Frontal cortex (tissue), 4 donors: ENCODE results near the gene ANKRD6. TPM values are rescaled to one million over a fixed set of nuclear protein-coding genes. Genes with fewer than 3 reads are reported as not detected.

ENCODE experiments used
- DNase-seq, 2 donors: peaks; one replicate each; pipeline ENCODE4 v3.0.0; 2012; ENCODE audit warnings: low spot score in 2 of 2
- FAIRE-seq: peaks from 2 replicates; lab custom pipeline; 2012; peaks lifted over from hg19 to GRCh38; lab: Jason Lieb, UNC
- total RNA-seq: library from RNA; depleted of rRNA; stranded (reverse); fragments of >200 nt; gene quantifications from one replicate; pipeline ENCODE4 v1.2.3, GENCODE V29; 2014
- donor health status: control.
- donor health status: control.
- donor health status: control.

Gene ANKRD6
- total RNA-seq, 1 donor from 2014 or later: 28.9 TPM

DNA sequence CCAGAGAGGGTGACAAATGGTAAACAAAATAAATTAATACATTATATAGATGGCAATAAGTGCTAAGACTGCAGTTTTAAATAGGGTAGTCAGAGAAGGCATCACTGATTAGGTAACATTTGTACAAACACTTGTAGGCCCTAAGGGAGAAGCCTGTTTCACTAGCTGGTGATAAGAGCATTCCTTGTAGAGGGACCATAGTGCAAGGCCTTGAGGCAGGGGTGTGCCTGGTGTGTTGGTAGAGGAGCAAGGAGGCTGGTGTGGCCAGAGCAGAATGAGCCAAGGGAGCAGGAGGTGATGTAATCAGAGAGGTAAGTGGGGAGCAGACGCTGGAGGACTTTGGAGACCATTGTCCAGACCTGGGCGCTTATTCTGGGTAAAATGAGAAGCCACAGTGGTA is 70.7 kb downstream of the ANKRD6 start:
- FAIRE-seq: no peak
- DNase-seq: no peak

DNA sequence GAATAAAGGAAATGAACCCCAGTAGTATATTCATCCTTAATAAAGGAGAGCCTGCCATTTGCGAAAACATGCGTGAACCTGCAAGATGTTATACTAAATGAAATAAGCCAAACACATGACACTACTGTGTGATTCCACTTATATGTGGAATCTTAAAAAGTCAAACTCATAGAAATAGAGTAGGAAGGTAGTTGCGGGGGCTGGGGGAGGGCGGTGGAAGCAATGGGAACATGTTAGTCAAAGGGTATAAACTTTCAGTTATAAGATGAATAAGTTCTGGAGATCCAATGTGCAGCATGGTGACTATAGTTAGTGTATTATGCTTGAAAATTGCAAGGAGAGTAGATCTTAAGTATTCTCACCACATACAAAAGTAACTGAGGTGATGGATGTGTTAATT is 72.9 kb downstream of the ANKRD6 start:
- FAIRE-seq (no peak), DNase-seq (no peak)

DNA sequence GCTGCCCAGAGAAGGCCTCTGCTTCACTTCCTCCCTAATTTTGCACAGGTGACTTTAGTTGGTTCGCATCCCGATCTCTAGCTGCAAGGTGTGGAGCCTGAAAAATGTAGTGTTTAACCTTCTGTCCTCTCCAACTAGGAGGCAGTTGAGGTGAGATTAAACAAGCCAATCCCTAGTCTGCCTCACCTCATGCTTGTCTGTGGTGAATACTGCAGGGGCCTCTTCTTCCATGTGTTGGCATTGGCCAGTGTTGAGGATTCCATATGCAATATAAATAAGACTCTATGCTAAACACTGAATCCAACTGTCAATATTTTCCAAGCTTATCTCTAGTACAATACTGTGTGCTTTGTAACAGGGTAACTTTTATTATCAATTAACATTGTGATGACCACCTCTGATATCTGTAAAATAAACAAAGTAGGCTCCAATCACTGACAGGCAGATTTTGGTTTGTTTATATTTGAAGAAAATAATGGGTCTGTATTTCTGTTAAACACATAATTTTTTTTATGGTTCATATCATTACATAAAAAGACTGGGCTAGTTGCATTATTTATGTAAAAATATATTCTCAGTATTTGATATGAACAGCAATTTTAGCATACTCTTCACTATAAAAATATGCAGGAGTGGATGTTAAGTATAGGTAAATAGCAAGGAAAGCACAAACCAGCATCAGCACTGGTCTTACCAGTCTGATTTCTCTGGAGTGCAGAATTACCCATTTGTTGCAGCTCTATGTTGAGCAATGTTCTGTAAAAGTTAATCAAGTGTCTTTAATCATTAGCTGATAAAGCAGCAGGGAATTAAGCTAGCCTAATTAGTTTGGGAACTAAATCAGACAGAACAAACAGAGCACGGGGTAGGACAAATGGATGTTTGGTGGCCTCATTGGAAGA is 74.0 kb downstream of the ANKRD6 start:
- FAIRE-seq (no peak), DNase-seq (no peak)

DNA sequence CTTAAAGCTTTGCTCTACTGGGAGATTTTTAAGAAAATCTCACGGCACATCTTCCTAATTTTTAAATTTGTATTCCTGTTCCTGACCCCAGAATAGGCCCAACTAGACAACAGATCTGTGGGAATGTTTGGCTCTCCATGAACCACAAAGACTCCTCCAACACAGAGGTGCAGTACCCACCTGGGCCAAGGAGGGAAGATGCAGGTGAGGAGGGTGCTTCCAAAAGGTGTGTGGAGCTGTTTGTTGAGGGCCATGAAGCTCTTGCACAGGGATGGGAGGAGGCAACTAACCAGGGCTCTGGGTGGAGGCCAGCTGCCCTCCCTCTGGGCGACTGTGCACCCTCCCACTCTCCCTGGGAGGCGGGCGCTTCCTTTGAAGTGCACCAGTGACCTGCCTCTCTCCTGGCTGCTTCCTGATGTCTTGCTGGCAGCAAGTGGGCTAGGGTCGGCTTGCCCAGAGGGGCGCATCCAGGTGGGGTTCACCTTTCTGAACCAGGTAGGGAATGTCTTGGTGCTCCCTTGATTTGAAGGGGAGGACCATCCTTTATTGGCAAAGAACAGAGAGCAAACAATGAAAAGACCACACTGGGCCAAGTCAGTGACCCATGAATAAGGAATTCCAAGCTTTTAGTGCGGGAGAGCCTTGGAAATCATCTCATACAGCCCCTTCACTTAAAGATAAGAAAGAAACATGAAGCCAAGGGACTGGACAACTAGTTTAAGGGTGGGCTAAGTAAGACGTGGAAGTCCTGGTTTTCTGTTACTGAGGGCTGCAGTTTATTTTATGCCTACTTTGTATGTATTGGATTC is 76.0 kb downstream of the ANKRD6 start:
- FAIRE-seq: no peak
- no peak for DNase-seq

DNA sequence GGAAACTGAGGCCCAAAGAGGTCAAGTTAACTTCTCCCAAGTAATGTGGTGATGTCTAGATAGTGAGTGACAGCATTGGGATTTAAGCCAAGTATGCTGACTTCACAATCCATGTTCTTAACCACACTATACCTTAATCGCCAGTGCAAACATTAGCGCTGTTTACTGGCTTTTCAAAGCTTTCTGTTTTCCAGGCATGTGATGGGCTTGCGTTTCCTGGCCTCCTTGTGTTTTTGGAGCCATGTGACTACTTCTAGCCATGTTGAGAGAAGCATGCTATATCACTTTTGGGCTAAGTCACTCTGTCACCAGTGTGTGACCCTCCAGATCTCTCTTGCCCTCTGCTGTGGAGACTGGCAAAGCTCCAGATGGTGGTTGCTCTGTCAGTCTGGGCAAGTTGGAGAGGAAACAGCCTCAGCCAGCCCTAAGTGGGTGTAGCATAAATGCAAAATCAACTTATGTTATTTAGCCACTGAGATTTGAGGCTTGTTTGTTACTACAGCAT is 76.9 kb downstream of the ANKRD6 start:
- FAIRE-seq (no peak), DNase-seq (no peak)

DNA sequence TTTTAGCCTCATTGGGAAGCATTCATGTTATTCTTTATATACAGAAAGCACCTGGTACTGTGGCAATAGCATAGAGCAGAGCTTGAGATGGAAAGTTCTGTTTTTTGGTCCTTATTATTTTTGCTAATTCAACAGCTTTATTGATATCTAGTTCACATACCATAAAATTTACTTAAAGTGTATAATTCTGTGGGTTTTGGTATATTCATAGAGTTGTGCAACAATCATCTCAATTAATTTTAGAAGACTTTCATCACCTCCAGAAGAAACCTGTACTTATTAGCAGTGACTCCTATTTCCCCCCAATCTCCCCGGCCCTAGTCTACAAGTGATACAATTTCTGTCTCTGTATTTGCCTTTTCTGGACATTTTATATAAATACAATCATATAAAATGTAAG is 77.4 kb downstream of the ANKRD6 start:
- no peak for FAIRE-seq
- DNase-seq: no peak

DNA sequence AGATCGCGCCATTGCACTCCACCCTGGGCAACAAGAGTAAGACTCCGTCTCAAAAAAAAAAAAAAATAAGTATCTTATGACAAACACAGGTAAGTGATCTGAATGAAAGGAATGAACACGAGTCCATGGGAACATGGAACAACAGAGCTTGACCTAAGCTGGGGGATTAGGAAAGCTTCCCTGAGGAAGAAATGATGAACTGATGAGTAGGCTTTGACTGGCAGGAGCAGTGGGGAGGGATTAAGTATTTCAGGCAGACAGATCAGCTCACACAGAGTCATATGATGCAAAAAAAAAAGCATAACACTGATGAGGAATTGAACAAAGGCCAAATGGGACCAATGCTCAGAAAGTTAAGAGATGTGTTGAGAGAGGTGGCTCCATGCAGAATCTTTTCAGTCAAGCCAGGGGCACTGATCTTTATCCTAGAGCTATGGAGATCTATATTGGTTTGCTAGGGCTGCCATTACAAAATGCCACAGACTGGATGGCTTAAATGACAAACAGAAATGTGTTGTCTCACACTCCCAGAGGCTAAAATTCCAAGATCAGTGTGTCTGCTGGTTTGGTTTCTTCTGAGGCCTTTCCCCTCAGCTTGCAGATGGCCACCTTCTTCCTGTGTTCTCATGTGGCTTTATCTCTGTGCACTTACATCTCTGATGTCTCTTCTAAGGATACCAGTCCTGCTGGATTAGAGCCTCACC is 85.6 kb downstream of the ANKRD6 start:
- FAIRE-seq (no peak), DNase-seq (no peak)

DNA sequence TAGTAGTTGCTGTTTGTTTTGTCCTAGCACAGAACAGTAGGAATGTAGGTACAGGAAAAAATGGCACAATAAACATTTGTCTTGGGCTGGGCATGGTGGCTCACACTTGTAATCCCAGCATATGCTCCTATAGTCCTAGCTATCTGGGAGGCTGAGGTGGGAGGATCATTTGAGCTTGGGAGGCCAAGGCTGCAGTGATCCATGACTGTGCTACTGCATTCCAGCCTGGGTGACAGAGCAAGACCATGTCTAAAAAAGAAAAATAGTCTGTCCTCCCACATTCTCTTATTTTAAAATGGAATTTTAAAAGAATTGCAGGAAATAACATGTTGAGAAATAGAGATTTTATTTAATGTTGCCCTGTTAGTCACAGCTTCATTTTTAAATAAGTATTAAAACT is 87.8 kb downstream of the ANKRD6 start:
- no peak for DNase-seq
- no peak for FAIRE-seq

DNA sequence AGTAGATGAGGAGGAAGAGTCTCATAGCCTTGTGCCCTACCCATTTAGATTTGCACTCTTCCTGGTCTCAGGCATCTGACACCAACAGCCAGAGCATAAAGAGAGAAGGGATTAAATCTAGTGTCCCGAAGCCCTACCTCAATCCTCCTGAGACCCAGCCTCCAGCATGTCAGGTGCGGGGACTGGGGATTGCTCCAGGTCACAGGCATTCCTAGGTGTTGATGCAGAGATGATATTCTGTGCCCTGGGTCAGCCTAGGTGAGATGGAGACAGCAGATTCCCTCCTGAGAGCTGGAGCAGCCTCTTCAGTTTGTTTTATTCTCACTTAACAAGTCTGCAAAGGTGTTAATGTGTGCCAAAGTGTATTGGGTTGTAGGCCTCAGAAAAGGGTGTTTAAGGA is 89.8 kb downstream of the ANKRD6 start:
- FAIRE-seq (no peak), DNase-seq (no peak)

DNA sequence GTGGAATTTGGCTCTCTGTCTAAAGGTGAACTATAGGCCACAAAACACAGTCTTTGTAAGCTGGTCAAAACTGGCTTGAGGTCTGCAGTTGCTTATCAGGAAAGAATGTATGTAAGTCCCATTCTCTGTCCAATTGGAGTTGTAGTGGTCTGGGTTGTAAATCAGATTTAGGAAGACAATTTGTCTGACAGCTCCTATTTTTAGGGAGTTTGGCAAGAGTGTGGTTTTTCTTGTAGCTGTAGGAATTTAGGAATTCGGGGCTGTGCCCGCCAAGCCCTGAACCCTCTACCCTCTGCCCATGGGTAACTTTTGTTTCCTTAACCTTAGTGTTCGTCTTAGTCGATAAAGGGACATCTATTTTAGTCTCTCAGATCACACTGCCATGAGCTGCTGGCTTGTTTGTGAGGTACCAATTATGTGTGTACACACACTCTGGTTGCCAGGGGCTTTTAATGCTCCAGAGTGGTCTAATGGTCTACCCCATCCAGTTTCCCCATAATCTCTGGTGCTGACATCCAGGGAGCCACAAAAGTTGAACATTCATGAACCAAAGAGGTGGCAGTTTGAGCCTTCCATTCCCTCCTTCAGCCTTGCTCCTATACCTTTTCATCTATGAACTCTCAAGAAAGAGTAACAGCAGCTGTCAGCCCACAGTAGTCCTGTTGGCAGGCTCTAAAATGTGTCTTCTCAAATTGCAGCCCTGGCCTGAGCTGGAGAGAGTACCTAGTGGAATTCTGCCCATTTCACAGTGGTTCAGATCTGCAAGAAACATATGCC is 93.0 kb downstream of the ANKRD6 start:
- DNase-seq: no peak
- no peak for FAIRE-seq

DNA sequence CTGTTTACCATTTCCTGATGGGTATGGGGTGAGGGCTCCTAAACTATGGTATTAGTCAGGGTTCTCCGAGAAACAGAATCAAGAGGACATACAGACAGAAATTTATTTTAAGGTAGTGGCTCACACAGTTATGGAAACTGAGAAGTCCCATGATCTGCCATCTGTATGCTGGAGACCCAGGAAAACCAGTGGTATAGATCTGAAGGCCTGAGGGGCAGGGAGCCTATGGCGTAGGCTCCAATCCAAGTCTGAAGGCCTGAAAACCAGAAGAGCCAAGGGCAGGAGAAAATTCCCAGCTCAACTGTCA is 93.6 kb downstream of the ANKRD6 start:
- no peak for DNase-seq
- FAIRE-seq: no peak

DNA sequence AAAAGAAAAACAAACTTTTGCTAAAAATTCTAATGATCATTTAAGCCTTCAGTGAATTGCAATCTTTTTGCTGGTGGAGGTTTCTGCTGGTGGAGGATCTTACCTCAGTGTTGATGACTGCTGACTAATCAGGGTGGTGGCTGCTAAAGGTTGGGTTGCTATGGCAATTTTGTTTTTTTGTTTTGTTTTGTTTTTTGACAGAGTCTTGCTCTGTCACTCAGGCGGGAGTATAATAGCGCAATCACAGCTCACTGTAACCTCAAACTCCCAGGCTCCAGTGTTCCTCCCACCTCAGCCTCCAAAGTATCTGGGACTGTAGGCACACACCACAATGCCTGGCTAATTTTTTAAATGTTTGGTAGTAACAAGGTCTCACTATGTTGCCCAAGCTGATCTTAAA is 94.7 kb downstream of the ANKRD6 start:
- no peak for FAIRE-seq
- no peak for DNase-seq

DNA sequence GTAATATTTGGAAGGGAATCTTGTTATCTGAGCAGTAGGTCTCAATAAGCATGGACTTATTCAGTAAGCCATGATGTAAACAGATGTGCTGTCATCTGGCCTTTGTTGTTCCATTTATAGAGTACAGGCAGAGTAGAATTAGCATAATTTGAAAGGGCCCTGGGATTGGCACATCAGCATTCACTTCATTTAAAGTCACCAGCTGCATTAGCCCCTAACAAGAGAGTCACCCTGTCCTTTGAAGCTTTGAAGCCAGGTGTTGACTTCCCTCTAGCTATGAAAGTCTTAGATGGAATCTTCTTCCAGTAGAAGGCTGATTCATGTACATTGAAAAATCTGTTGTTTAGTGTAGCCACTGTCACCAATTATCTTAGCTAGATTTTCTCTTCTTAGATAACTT is 95.9 kb downstream of the ANKRD6 start:
- no peak for FAIRE-seq
- DNase-seq: no peak

DNA sequence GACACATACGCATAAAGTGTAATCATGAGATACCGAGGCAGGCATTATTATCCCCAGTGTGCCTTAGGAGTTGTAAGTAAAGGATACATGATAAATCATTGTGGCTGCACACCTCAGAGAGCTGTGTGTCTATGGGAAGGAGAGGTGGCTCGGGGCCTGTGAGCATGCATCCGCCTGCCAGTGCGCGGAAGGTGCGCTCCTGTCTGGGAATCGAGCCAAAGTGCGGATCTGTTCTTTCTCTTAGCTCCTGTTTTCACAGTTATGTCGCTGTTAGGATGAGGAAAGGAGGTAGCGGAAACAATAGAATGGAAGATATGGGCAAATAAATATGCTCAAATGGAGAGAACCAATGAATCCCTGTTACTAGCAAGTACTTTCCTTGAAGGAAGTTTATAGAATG is 98.0 kb downstream of the ANKRD6 start:
- FAIRE-seq (no peak), DNase-seq (no peak)

DNA sequence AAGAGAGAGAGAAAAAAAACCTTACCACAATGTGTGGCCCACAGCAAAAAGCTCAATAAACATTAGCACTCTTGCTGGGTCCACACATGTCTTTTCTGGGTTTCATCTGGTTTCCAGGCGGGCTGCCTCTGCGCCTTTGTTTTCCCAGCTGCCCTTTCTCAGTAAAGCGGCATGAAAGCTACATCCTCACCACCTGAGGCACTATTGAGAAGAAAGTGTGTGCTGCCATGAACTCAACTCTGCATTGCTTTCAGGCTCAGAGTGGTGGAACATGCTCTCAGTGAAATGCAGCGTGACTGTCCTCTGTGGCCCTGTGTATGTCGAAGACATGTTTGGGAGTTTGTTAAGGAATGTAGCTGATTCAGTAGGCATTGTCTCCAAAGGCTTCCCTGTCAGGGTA is 103.3 kb downstream of the ANKRD6 start:
- FAIRE-seq (no peak), DNase-seq (no peak)

DNA sequence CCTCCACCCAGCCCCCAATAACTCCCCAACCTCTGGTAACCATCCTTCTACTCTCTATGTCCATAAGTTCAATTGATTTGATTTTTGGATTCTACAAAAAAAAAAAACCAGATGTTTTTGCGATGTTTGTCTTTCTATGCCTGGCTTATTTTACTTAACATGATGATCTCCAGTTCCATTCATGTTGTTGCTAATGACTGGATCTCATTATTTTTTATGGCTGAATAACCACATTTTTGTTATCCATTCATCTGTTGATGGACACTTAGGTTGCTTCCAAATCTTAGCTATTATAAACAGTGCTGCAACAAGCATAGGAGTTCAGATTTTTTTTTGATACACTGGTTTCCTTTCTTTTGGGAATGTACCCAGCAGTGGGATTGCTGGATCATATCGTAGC is 106.8 kb downstream of the ANKRD6 start:
- FAIRE-seq: no peak

DNA sequence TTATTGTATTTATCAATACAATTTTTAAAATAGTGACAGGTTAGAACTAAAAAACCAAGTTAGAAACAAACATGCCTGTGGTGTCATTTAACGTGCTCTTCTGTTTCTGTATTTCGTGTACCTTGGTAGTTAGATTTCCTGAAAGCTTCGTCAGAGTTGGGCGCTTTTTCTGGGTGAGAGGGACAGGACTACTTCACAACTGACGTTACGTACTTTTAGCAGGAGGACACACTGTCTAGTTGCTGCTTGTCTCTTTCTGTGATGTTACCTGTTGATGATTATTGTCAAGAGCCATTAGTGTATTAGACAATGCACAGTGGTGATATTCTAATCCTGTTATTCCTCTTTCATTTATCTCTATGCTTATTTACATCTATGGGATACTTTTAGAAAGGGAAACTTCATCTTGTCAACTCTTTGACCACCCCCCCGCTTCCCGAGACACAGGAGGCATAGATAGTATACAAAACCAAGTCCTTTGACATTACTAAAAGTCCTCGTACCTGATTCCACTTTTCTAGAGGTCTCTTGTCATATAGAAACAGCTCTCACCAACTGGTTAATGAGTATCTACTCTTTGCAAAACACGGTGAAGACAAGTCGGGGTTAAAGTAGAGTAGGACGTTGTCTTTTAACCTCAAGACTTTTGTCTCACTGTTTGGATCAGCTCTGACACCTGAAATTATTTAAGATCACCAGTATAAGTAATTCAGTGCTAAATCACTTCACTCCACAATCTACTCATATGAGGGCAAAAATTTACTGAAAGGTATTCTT is 109.3 kb downstream of the ANKRD6 start:
- FAIRE-seq (no peak), DNase-seq (no peak)

More for the DNA sequence above, 106.8 kb downstream of the ANKRD6 start:
- DNase-seq: no peak

DNA sequence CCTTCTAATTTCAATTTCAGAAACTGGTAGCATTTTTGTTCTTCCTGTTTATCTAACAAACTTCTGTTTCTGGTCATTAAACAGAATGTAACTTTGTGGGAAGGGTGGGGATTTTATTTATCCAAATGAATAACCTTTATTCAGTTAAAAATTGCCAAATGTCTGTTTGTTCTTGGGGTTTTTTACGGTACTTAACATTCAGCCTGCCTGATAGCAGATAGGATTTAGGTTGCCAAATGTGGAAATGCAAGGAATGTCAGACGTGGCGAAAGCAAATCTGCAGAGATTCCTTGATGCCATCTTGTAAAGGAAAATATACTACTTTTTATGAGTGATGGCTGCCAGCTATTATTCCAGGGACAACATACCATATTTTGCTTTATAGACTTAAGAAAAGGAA is 109.9 kb downstream of the ANKRD6 start:
- DNase-seq: no peak
- FAIRE-seq: no peak

DNA sequence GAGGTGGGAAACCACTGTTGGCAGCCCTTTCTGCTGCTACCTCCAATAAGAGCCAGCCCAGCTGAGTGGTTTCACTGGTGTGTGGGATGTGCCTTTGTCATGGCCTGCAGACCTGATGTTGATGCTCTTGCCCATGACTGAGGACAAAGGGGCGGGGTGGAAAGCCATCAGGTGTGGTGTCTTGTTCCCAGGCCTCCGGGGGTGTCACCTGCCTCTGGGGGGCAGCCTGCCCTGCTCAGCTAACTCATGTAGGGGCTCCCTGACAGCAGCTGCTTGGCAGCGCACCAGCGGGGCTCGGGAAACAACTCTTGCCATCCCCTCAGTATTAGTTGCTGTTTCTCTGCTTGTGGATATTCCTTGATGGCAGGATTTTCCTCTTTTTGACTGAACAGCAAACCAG is 114.3 kb downstream of the ANKRD6 start:
- FAIRE-seq (no peak), DNase-seq (no peak)
